NB4 (cell line): ENCODE measurements around the gene MACC1.
A peak's percentile ranks its signal among the peaks of the same experiment; 100 is the strongest.

Experiments
- POLR2A ChIP-seq: IDR thresholded peaks from 2 replicates; pipeline ENCODE4 v1.6.1; 2011; ENCODE audit warnings: mild to moderate bottlenecking; ENCODE audit not compliant: insufficient read length; ENCODE audit errors: extremely low read depth
- TF ChIP-seq, protein P1 (sequence below): IDR thresholded peaks from one replicate; pipeline ENCODE4 v1.5.1; 2012; ENCODE audit warnings: low read depth, low read length

- TF ChIP-seq, protein P1, sequence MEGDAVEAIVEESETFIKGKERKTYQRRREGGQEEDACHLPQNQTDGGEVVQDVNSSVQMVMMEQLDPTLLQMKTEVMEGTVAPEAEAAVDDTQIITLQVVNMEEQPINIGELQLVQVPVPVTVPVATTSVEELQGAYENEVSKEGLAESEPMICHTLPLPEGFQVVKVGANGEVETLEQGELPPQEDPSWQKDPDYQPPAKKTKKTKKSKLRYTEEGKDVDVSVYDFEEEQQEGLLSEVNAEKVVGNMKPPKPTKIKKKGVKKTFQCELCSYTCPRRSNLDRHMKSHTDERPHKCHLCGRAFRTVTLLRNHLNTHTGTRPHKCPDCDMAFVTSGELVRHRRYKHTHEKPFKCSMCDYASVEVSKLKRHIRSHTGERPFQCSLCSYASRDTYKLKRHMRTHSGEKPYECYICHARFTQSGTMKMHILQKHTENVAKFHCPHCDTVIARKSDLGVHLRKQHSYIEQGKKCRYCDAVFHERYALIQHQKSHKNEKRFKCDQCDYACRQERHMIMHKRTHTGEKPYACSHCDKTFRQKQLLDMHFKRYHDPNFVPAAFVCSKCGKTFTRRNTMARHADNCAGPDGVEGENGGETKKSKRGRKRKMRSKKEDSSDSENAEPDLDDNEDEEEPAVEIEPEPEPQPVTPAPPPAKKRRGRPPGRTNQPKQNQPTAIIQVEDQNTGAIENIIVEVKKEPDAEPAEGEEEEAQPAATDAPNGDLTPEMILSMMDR: peak; percentile 35
- no peak for TF ChIP-seq POLR2A
These were observed at the start of gene MACC1 for GRCh38 chr7:20217193-20217948.
